ENCODE results near the gene FANCC. TPM values are rescaled to one million over a fixed set of nuclear protein-coding genes. Genes with fewer than 3 reads are reported as not detected.
"Not testable (repeated sequence)": the region's sequence is repeated elsewhere in the genome, so short reads cannot be mapped to it uniquely, and the experiment has no call there.

FANCC gene
- total and polyA plus RNA-seq, 2 of the 4 experiments (the other 2 are of a cell fraction), result 4.7 to 6.3 TPM

DNA sequence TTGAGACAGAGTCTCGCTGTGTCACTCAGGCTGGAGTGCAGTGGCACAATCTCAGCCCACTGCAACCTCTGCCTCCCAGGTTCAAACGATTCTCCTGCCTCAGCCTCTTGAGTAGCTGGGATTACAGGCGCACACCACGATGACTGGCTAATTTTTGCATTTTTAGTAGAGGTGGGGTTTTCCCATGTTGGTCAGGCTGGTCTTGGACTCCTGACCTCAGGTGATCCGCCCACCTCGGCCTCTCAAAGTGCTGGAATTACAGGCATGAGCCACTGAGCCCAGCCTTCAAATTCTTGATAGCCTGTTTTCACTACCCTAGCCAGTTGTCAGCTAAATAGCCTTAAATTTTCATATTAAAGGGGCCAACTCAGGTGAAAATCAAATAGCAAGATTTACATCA, 11.6 kb upstream of the FANCC start:
- H4K91ac ChIP-seq (ENCODE audit: insufficient read depth, low read depth, low read length); POLR2A ChIA-PET (ENCODE audit: unreplicated experiment); H2BK120ac ChIP-seq (ENCODE audit: low read depth, low read length); H2AFZ ChIP-seq (replicated peaks; ENCODE audit: low read length, poor library complexity); H3K9me3 ChIP-seq (ENCODE audit: control insufficient read depth, insufficient read depth, low read length); H3K4me3 ChIP-seq (ENCODE audit: insufficient read depth, low read depth, low read length); DNase-seq; H3K9ac ChIP-seq (ENCODE audit: low read depth, low read length); H3K18ac ChIP-seq (ENCODE audit: low read depth, low read length); H2BK20ac ChIP-seq (ENCODE audit: low read depth, low read length); H2BK5ac ChIP-seq (ENCODE audit: low read depth, low read length, poor library complexity, severe bottlenecking); H3K23ac ChIP-seq (ENCODE audit: low read depth, low read length); H4K5ac ChIP-seq (ENCODE audit: low read depth, low read length); H3K4me2 ChIP-seq (ENCODE audit: low read depth, low read length); ATAC-seq (ENCODE audit: low read depth); H2AK9ac ChIP-seq (replicated peaks; ENCODE audit: low read depth, low read length, poor library complexity); H4K8ac ChIP-seq (ENCODE audit: low read depth in 2 of 2, low read length in 2 of 2); H4K20me1 ChIP-seq (ENCODE audit: insufficient read depth, low read length); H3K27me3 ChIP-seq (ENCODE audit: control insufficient read depth, insufficient read depth, low read length); H3K4ac ChIP-seq (ENCODE audit: low read depth, low read length); dilution Hi-C loops (cut with HindIII; ENCODE audit: low sequenced_read_pairs, unreplicated experiment); H3K9me1 ChIP-seq (ENCODE audit: insufficient read depth, low read length); BruUV-seq (replicated peaks); H2AK5ac ChIP-seq (ENCODE audit: low read depth, low read length); H2BK15ac ChIP-seq (ENCODE audit: low read depth, low read length); H3K27ac ChIP-seq (ENCODE audit: insufficient read depth, low read length); intact Hi-C loops (cut with micrococcal nuclease); H3K56ac ChIP-seq (ENCODE audit: extremely low read depth, insufficient read depth, low read length); H3K79me1 ChIP-seq (ENCODE audit: low read depth in 1 of 2, low read length in 2 of 2); H3K14ac ChIP-seq (replicated peaks; ENCODE audit: low read depth, low read length); H3K4me1 ChIP-seq (ENCODE audit: control insufficient read depth, insufficient read depth, low read length); H3K36me3 ChIP-seq (ENCODE audit: control insufficient read depth, insufficient read depth, low read length): not testable (repeated sequence)
- CTCF ChIA-PET, result interaction anchor here (0.6 kb wide), 1 partner anchor 616 kb away, joined by 3 read pairs; no protein-coding TSS in a partner anchor
- 69% methylated on average over 2 of the region's 6 CpGs; no CpG with 5 or more reads in 1 of the 2 experiments for WGBS, 2 experiments (ENCODE audit: extremely low coverage in 2 of 2, insufficient read length in 1 of 2)
- in situ Hi-C loops (cut with MboI; ENCODE audit: low sequenced_read_pairs), result loop anchor here (25.0 kb wide), 1 partner anchor 883 kb away; no protein-coding TSS in a partner anchor

Measured in IMR-90 (cell line).